Smooth muscle cell (in vitro differentiated cells): ENCODE data around the gene AK2. TPM values are rescaled to one million over a fixed set of nuclear protein-coding genes. Genes with fewer than 3 reads are reported as not detected.
A peak's percentile ranks its signal among the peaks of the same experiment; 100 is the strongest.

Experiments used
- DNase-seq: peaks from one replicate; lab custom pipeline; 2025; ENCODE audit not compliant: unreplicated experiment; lab: John Stamatoyannopoulos, UW
- H2AFZ ChIP-seq: fragments of 200-600 bp; sonication (generic); 2 replicates; pipeline ENCODE4 v1.6.0; 2016; ENCODE audit warnings: antibody characterized with exemption, low read depth, mild to moderate bottlenecking
- H3F3A ChIP-seq: fragments of 200-600 bp; sonication (generic); 2 replicates; pipeline ENCODE4 v1.6.0; 2017; ENCODE audit warnings: antibody characterized with exemption, low read depth
- H3K27ac ChIP-seq: fragments of 200-600 bp; sonication (generic); 2 replicates; pipeline ENCODE4 v1.5.1; 2016; ENCODE audit warnings: low read depth, mild to moderate bottlenecking
- H3K27me3 ChIP-seq: fragments of 200-600 bp; sonication (generic); 2 replicates; pipeline ENCODE4 v1.6.1; 2016; ENCODE audit warnings: low read depth, mild to moderate bottlenecking
- H3K36me3 ChIP-seq: fragments of 200-600 bp; sonication (generic); 2 replicates; pipeline ENCODE4 v1.5.1; 2016; ENCODE audit warnings: low read depth
- H3K4me1 ChIP-seq: fragments of 200-600 bp; sonication (generic); 2 replicates; pipeline ENCODE4 v1.5.1; 2016; ENCODE audit warnings: low read depth
- H3K4me2 ChIP-seq: fragments of 200-600 bp; sonication (generic); 2 replicates; pipeline ENCODE4 v1.6.0; 2016; ENCODE audit warnings: mild to moderate bottlenecking
- H3K4me3 ChIP-seq: fragments of 200-600 bp; sonication (generic); 2 replicates; pipeline ENCODE4 v1.5.1; 2016; ENCODE audit warnings: mild to moderate bottlenecking
- H3K79me2 ChIP-seq: fragments of 200-600 bp; sonication (generic); 2 replicates; pipeline ENCODE4 v1.6.0; 2016; ENCODE audit warnings: low read depth, mild to moderate bottlenecking
- H3K9ac ChIP-seq: fragments of 200-600 bp; sonication (generic); 2 replicates; pipeline ENCODE4 v1.6.0; 2016; ENCODE audit warnings: low read depth
- H3K9me3 ChIP-seq: fragments of 200-600 bp; sonication (generic); replicated peaks from 2 replicates; pipeline ENCODE4 v1.5.1; 2016; ENCODE audit warnings: low read depth
- H4K20me1 ChIP-seq: fragments of 200-600 bp; sonication (generic); 2 replicates; pipeline ENCODE4 v1.6.0; 2016; ENCODE audit warnings: low read depth
- CTCF ChIP-seq: fragments of 200-600 bp; sonication (generic); IDR thresholded peaks from 2 replicates; pipeline ENCODE4 v1.5.1; 2017; ENCODE audit warnings: borderline replicate concordance, mild to moderate bottlenecking, antibody characterized with exemption; ENCODE audit not compliant: insufficient read depth, poor library complexity, severe bottlenecking
- WGBS: methylation state at CpG from one replicate; pipeline ENCODE4 v1.1.7; 2016; ENCODE audit warnings: low lambda C conversion rate; 5-methylcytosine and 5-hydroxymethylcytosine counted together
- polyA plus RNA-seq: library from polyadenylated mRNA; unstranded; fragments of >200 nt; fragmentation: Nextera tagmentation; extraction: Ambion mirVana; gene quantifications from 2 replicates; pipeline ENCODE4 v1.2.1, GENCODE V29; 2016
- total RNA-seq: library from RNA; depleted of rRNA; stranded (reverse); fragments of >200 nt; gene quantifications from 2 replicates; pipeline ENCODE4 v1.2.3, GENCODE V29; 2014

AK2 gene
- total and polyA plus RNA-seq, 2 experiments from 2014 or later, result 89.8 to 121 TPM

GRCh38 chr1:33014464-33015163, 22.1 kb downstream of the AK2 start:
- no peaks in the 10 kb centered on the region for H3K9me3 ChIP-seq
- no peaks in the 10 kb centered on the region for H3K27me3 ChIP-seq
- no peak for DNase-seq
- H3K79me2 ChIP-seq, result no peaks in the 10 kb centered on the region
- H3K4me1 ChIP-seq, result peaks cover 5% of the 10 kb centered on the region
- 92% methylated on average over 8 of the region's 8 CpGs for WGBS
- no peak overlapping the region for H3K27ac ChIP-seq
- H3K36me3 ChIP-seq, result peaks cover 6% of the 10 kb centered on the region
- H3F3A ChIP-seq, result peaks cover 4% of the 10 kb centered on the region
- H3K4me3 ChIP-seq, result no peak overlapping the region
- H3K4me2 ChIP-seq, result no peak overlapping the region
- H2AFZ ChIP-seq, result no peak overlapping the region
- H4K20me1 ChIP-seq, result no peaks in the 10 kb centered on the region
- no peak overlapping the region for H3K9ac ChIP-seq
- TF ChIP-seq CTCF, result no peak

GRCh38 chr1:33013791-33014190, 22.9 kb downstream of the AK2 start:
- Histone ChIP-seq H3K9me3 (no peaks in the 10 kb centered on the region), H3K27ac (no peak overlapping the region), H3K36me3 (peaks cover 3% of the 10 kb centered on the region), H3K4me2 (no peak overlapping the region), H3K4me3 (no peak overlapping the region), H3K9ac (no peak overlapping the region), H3K27me3 (no peaks in the 10 kb centered on the region), H3F3A (peaks cover 4% of the 10 kb centered on the region), H3K4me1 (peaks cover 5% of the 10 kb centered on the region), H3K79me2 (no peaks in the 10 kb centered on the region), H4K20me1 (no peaks in the 10 kb centered on the region), H2AFZ (no peak overlapping the region)
- TF ChIP-seq CTCF, result no peak
- DNase-seq, result no peak
- 70% methylated on average over 1 of the region's 1 CpG for WGBS

- Histone ChIP-seq H3F3A (peaks cover 4% of the 10 kb centered on the region), H4K20me1 (no peaks in the 10 kb centered on the region), H3K27ac (peak overlapping the region; percentile 46), H3K4me3 (no peak overlapping the region), H3K4me1 (peaks cover 5% of the 10 kb centered on the region), H3K27me3 (no peaks in the 10 kb centered on the region), H3K9ac (no peak overlapping the region), H3K9me3 (no peaks in the 10 kb centered on the region), H3K79me2 (no peaks in the 10 kb centered on the region), H2AFZ (no peak overlapping the region), H3K4me2 (no peak overlapping the region), H3K36me3 (no peaks in the 10 kb centered on the region)
- no peak for DNase-seq
- WGBS, result 99% methylated on average over 3 of the region's 3 CpGs
- no peak for TF ChIP-seq CTCF
Observed at GRCh38 chr1:33012165-33012564, 24.5 kb downstream of the AK2 start.
